Stimulated activated memory B cell treated with anti-CD40 and anti-IgM and Interleukin-4, amounts not matched to agents 10 μg/mL and 1 μg/mL and 100 μg/mL, for 72 hours (primary cell): ENCODE data around the gene SIRPB1.

Source experiments
- ATAC-seq: fragments of 150-1000 bp; cut with Tn5 transposase; 2 replicates; pipeline ENCODE4 v1.10.0; 2021
- H3K27ac Mint-ChIP-seq: one replicate; pipeline ENCODE4 v1.8.0; 2022; ENCODE audit warnings: mild to moderate bottlenecking, mixed read lengths
- H3K27me3 Mint-ChIP-seq: one replicate; pipeline ENCODE4 v1.8.0; 2022; ENCODE audit warnings: mixed read lengths
- H3K36me3 Mint-ChIP-seq: one replicate; pipeline ENCODE4 v1.8.0; 2022; ENCODE audit warnings: mixed read lengths
- H3K4me1 Mint-ChIP-seq: one replicate; pipeline ENCODE4 v1.8.0; 2022; ENCODE audit warnings: mixed read lengths
- H3K4me3 Mint-ChIP-seq: one replicate; pipeline ENCODE4 v1.8.0; 2022; ENCODE audit warnings: mild to moderate bottlenecking, moderate library complexity, mixed read lengths
- H3K9me3 Mint-ChIP-seq: one replicate; pipeline ENCODE4 v1.8.0; 2022; ENCODE audit warnings: mixed read lengths

SIRPB1 gene

GRCh38 chr20:1619861-1620444 is at the start of gene SIRPB1:
TSS of gene SIRPB1 (minus strand) at chr20:1620009. CDS start at chr20:1619944, 65 bp downstream.
- H3K27ac Mint-ChIP-seq, result peak within 1 kb of the TSS; percentile 80
- peak within 1 kb of the TSS; percentile 36 for H3K4me3 Mint-ChIP-seq
- peaks cover 10% of the 10 kb centered on the region for H3K9me3 Mint-ChIP-seq

GRCh38 chr20:1669304-1669703 is 49.5 kb upstream of the SIRPB1 start:
- no peaks in the 10 kb centered on the region for H3K9me3 Mint-ChIP-seq
- no peak overlapping the region for H3K4me3 Mint-ChIP-seq
- H3K27me3 Mint-ChIP-seq, result no peaks in the 10 kb centered on the region
- peak overlapping the region; percentile 33 for H3K27ac Mint-ChIP-seq
- no peaks in the 10 kb centered on the region for H3K36me3 Mint-ChIP-seq
- no peak for ATAC-seq
- H3K4me1 Mint-ChIP-seq, result peaks cover 23% of the 10 kb centered on the region

More at GRCh38 chr20:1619861-1620444, at the start of gene SIRPB1:
- H3K27me3 Mint-ChIP-seq, result no peaks in the 10 kb centered on the region
- H3K36me3 Mint-ChIP-seq, result no peaks in the 10 kb centered on the region
- ATAC-seq, result peak; percentile 65
- peaks cover 80% of the 10 kb centered on the region for H3K4me1 Mint-ChIP-seq

GRCh38 chr20:1667502-1668085 is 47.8 kb upstream of the SIRPB1 start:
- H3K4me3 Mint-ChIP-seq, result no peak overlapping the region
- peaks cover 40% of the 10 kb centered on the region for H3K4me1 Mint-ChIP-seq
- no peak for ATAC-seq
- H3K36me3 Mint-ChIP-seq, result no peaks in the 10 kb centered on the region
- H3K9me3 Mint-ChIP-seq, result no peaks in the 10 kb centered on the region
- no peaks in the 10 kb centered on the region for H3K27me3 Mint-ChIP-seq
- no peak overlapping the region for H3K27ac Mint-ChIP-seq

GRCh38 chr20:1666802-1667201 is 47.0 kb upstream of the SIRPB1 start:
- Mint-ChIP-seq H3K27ac (no peak overlapping the region), H3K27me3 (no peaks in the 10 kb centered on the region), H3K4me1 (peaks cover 45% of the 10 kb centered on the region), H3K9me3 (no peaks in the 10 kb centered on the region), H3K36me3 (no peaks in the 10 kb centered on the region), H3K4me3 (no peak overlapping the region)
- no peak for ATAC-seq

- Mint-ChIP-seq H3K9me3 (no peaks in the 10 kb centered on the region), H3K4me3 (peak overlapping the region; percentile 43), H3K36me3 (no peaks in the 10 kb centered on the region), H3K4me1 (peaks cover 48% of the 10 kb centered on the region), H3K27me3 (no peaks in the 10 kb centered on the region), H3K27ac (peak overlapping the region; percentile 70)
- no peak for ATAC-seq
Observed at GRCh38 chr20:1665345-1665744, 45.5 kb upstream of the SIRPB1 start.

GRCh38 chr20:1664911-1665310 is 45.1 kb upstream of the SIRPB1 start:
- peak overlapping the region; percentile 43 for H3K4me3 Mint-ChIP-seq

GRCh38 chr20:1663917-1664316 is 44.1 kb upstream of the SIRPB1 start:
- Mint-ChIP-seq H3K27me3 (no peaks in the 10 kb centered on the region), H3K4me1 (peaks cover 59% of the 10 kb centered on the region), H3K9me3 (no peaks in the 10 kb centered on the region), H3K36me3 (no peaks in the 10 kb centered on the region), H3K4me3 (no peak overlapping the region), H3K27ac (peak overlapping the region; percentile 70)
- no peak for ATAC-seq

More at GRCh38 chr20:1664911-1665310, 45.1 kb upstream of the SIRPB1 start:
- H3K27ac Mint-ChIP-seq, result peak overlapping the region; percentile 70
- no peaks in the 10 kb centered on the region for H3K9me3 Mint-ChIP-seq
- H3K36me3 Mint-ChIP-seq, result no peaks in the 10 kb centered on the region
- H3K4me1 Mint-ChIP-seq, result peaks cover 52% of the 10 kb centered on the region
- H3K27me3 Mint-ChIP-seq, result no peaks in the 10 kb centered on the region
- peak; percentile 86 for ATAC-seq

GRCh38 chr20:1661542-1662299 is 41.9 kb upstream of the SIRPB1 start:
- Mint-ChIP-seq H3K27me3 (no peaks in the 10 kb centered on the region), H3K4me1 (peaks cover 75% of the 10 kb centered on the region), H3K36me3 (no peaks in the 10 kb centered on the region), H3K27ac (no peak overlapping the region), H3K9me3 (no peaks in the 10 kb centered on the region), H3K4me3 (no peak overlapping the region)
- no peak for ATAC-seq

- H3K36me3 Mint-ChIP-seq, result no peaks in the 10 kb centered on the region
- H3K27ac Mint-ChIP-seq, result no peak overlapping the region
- H3K9me3 Mint-ChIP-seq, result no peaks in the 10 kb centered on the region
- peaks cover 71% of the 10 kb centered on the region for H3K4me1 Mint-ChIP-seq
- no peak for ATAC-seq
- H3K27me3 Mint-ChIP-seq, result no peaks in the 10 kb centered on the region
- H3K4me3 Mint-ChIP-seq, result no peak overlapping the region
Observed at GRCh38 chr20:1660246-1660645, 40.4 kb upstream of the SIRPB1 start.

GRCh38 chr20:1657556-1658334 is 37.9 kb upstream of the SIRPB1 start, which contains the start of gene SIRPG:
TSS of gene SIRPG (minus strand) at chr20:1657779. CDS start at chr20:1657714, 65 bp downstream.
- H3K9me3 Mint-ChIP-seq, result no peaks in the 10 kb centered on the region
- no peak for ATAC-seq
- H3K4me1 Mint-ChIP-seq, result peaks cover 56% of the 10 kb centered on the region
- no peak within 1 kb of the TSS for H3K27ac Mint-ChIP-seq
- H3K27me3 Mint-ChIP-seq, result no peaks in the 10 kb centered on the region
- no peak within 1 kb of the TSS for H3K4me3 Mint-ChIP-seq
- H3K36me3 Mint-ChIP-seq, result no peaks in the 10 kb centered on the region

- H3K27ac Mint-ChIP-seq, result no peak overlapping the region
- no peaks in the 10 kb centered on the region for H3K9me3 Mint-ChIP-seq
- H3K36me3 Mint-ChIP-seq, result no peaks in the 10 kb centered on the region
- H3K4me3 Mint-ChIP-seq, result no peak overlapping the region
- no peaks in the 10 kb centered on the region for H3K27me3 Mint-ChIP-seq
- ATAC-seq, result no peak
- H3K4me1 Mint-ChIP-seq, result peaks cover 50% of the 10 kb centered on the region
Observed at GRCh38 chr20:1656844-1657243, 37.0 kb upstream of the SIRPB1 start.

- Mint-ChIP-seq H3K27ac (no peak overlapping the region), H3K9me3 (no peaks in the 10 kb centered on the region), H3K27me3 (peaks cover 6% of the 10 kb centered on the region), H3K4me1 (peaks cover 51% of the 10 kb centered on the region), H3K36me3 (no peaks in the 10 kb centered on the region), H3K4me3 (no peak overlapping the region)
- no peak for ATAC-seq
Observed at GRCh38 chr20:1654996-1655395, 35.2 kb upstream of the SIRPB1 start.

GRCh38 chr20:1652960-1653359 is 33.2 kb upstream of the SIRPB1 start:
- ATAC-seq, result no peak
- no peaks in the 10 kb centered on the region for H3K36me3 Mint-ChIP-seq

GRCh38 chr20:1652104-1652503 is 32.3 kb upstream of the SIRPB1 start:
- H3K27ac Mint-ChIP-seq, result no peak overlapping the region
- no peak for ATAC-seq
- H3K36me3 Mint-ChIP-seq, result no peaks in the 10 kb centered on the region
- no peaks in the 10 kb centered on the region for H3K9me3 Mint-ChIP-seq
- peaks cover 7% of the 10 kb centered on the region for H3K27me3 Mint-ChIP-seq
- H3K4me1 Mint-ChIP-seq, result peaks cover 30% of the 10 kb centered on the region
- no peak overlapping the region for H3K4me3 Mint-ChIP-seq

More at GRCh38 chr20:1652960-1653359, 33.2 kb upstream of the SIRPB1 start:
- peaks cover 39% of the 10 kb centered on the region for H3K4me1 Mint-ChIP-seq
- H3K27ac Mint-ChIP-seq, result no peak overlapping the region
- peaks cover 7% of the 10 kb centered on the region for H3K27me3 Mint-ChIP-seq
- no peaks in the 10 kb centered on the region for H3K9me3 Mint-ChIP-seq
- no peak overlapping the region for H3K4me3 Mint-ChIP-seq
